DND-41 (cell line): ENCODE data around the gene SERPIND1.
A peak's percentile ranks its signal among the peaks of the same experiment; 100 is the strongest.

ENCODE experiments used
- ATAC-seq: fragments of 200-7000 bp; cut with Tn5 transposase; 3 replicates; pipeline ENCODE4 v1.9.1; 2021; ENCODE audit warnings: low read depth; ENCODE audit not compliant: insufficient read depth
- DNase-seq: peaks from one replicate; pipeline ENCODE4 v3.0.0-alpha.2; 2020
- H2AFZ ChIP-seq: 2 replicates; pipeline ENCODE4 v1.6.0; 2012; ENCODE audit warnings: low read depth, low read length
- H3K27ac ChIP-seq: 2 replicates; pipeline ENCODE4 v1.5.1; 2012; ENCODE audit warnings: low read length, inconsistent platforms
- H3K27me3 ChIP-seq: fragments of 200-600 bp; sonication (generic); 2 replicates; pipeline ENCODE4 v1.6.0; 2012; ENCODE audit warnings: low read length, mild to moderate bottlenecking, inconsistent platforms; ENCODE audit not compliant: insufficient read depth, poor library complexity
- H3K36me3 ChIP-seq: 2 replicates; pipeline ENCODE4 v1.5.1; 2012; ENCODE audit warnings: low read length, inconsistent platforms; ENCODE audit not compliant: insufficient read depth
- H3K4me1 ChIP-seq: 2 replicates; pipeline ENCODE4 v1.5.1; 2012; ENCODE audit warnings: mild to moderate bottlenecking, low read length; ENCODE audit not compliant: insufficient read depth
- H3K4me2 ChIP-seq: 2 replicates; pipeline ENCODE4 v1.6.0; 2012; ENCODE audit warnings: mild to moderate bottlenecking, moderate library complexity, low read length, inconsistent platforms; ENCODE audit not compliant: insufficient read depth
- H3K4me3 ChIP-seq, 2 experiments: fragments of 200-600 bp in 1 of 2; shearing (Covaris generic) in 1 of 2; 2 replicates each; pipeline ENCODE4 v1.5.1; 2012 to 2016; ENCODE audit warnings: inconsistent platforms in 2 of 2, low read length in 2 of 2, mild to moderate bottlenecking in 2 of 2, low read depth in 1 of 2, moderate library complexity in 1 of 2
- H3K79me2 ChIP-seq: 2 replicates; pipeline ENCODE4 v1.6.0; 2012; ENCODE audit warnings: low read length, inconsistent platforms; ENCODE audit not compliant: insufficient read depth
- H3K9ac ChIP-seq: 2 replicates; pipeline ENCODE4 v1.6.0; 2012; ENCODE audit warnings: low read depth, mild to moderate bottlenecking, inconsistent platforms, low read length, moderate library complexity
- H3K9me3 ChIP-seq: 2 replicates; pipeline ENCODE4 v1.5.1; 2012; ENCODE audit warnings: low read length, moderate library complexity, mild to moderate bottlenecking, inconsistent platforms; ENCODE audit not compliant: insufficient read depth, severe bottlenecking
- H4K20me1 ChIP-seq: 2 replicates; pipeline ENCODE4 v1.6.0; 2012; ENCODE audit warnings: low read length; ENCODE audit not compliant: insufficient read depth
- EZH2 ChIP-seq: IDR thresholded peaks from 3 replicates; pipeline ENCODE4 v1.6.1; 2012; ENCODE audit warnings: borderline replicate concordance, low read depth, mild to moderate bottlenecking, moderate library complexity, low read length, inconsistent platforms; ENCODE audit not compliant: severe bottlenecking
- TF ChIP-seq, protein P1 (sequence below): IDR thresholded peaks from 2 replicates; pipeline ENCODE4 v1.5.1; 2012; ENCODE audit warnings: borderline replicate concordance, low read length, moderate library complexity, mild to moderate bottlenecking; ENCODE audit not compliant: poor library complexity, severe bottlenecking; ENCODE audit errors: extremely low read depth

Gene SERPIND1

DNA sequence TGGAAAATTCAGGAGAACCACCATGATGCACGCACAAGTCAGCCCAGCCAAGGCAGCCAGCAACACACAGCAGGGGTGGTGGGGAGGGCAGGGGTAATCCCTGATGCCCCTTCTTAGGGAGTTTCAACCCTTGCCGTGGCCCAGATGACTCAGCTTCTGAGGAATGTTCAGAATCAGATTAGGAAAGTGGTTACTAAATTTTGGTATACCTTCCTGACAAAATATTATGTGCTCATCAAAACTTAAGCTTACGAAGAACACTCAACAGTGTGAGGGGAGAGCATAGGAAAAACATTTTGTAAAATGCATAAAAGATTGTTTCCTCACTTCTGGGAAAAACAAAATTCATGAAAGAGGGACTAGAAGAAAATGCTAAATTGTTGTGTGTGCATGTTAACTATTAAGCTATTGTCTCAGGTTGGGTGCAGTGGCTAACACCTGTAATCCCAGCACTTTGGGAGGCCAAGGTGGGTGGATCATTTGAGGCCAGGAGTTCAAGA, 32.1 kb downstream of the SERPIND1 start:
- Histone ChIP-seq H3K4me2 (no peak overlapping the region), H3K4me1 (no peaks in the 10 kb centered on the region), H3K9ac (no peak overlapping the region), H4K20me1 (no peaks in the 10 kb centered on the region; the same call in 1 of the 2 replicates), H3K4me3 (no peak overlapping the region), H3K79me2 (no peaks in the 10 kb centered on the region), H3K27ac (no peak overlapping the region), H2AFZ (no peak overlapping the region), H3K9me3 (no peaks in the 10 kb centered on the region), H3K36me3 (peaks cover 92% of the 10 kb centered on the region), H3K27me3 (no peaks in the 10 kb centered on the region)
- no peak for ATAC-seq
- no peak for DNase-seq
- no peak for TF ChIP-seq EZH2
- TF ChIP-seq, protein P1, sequence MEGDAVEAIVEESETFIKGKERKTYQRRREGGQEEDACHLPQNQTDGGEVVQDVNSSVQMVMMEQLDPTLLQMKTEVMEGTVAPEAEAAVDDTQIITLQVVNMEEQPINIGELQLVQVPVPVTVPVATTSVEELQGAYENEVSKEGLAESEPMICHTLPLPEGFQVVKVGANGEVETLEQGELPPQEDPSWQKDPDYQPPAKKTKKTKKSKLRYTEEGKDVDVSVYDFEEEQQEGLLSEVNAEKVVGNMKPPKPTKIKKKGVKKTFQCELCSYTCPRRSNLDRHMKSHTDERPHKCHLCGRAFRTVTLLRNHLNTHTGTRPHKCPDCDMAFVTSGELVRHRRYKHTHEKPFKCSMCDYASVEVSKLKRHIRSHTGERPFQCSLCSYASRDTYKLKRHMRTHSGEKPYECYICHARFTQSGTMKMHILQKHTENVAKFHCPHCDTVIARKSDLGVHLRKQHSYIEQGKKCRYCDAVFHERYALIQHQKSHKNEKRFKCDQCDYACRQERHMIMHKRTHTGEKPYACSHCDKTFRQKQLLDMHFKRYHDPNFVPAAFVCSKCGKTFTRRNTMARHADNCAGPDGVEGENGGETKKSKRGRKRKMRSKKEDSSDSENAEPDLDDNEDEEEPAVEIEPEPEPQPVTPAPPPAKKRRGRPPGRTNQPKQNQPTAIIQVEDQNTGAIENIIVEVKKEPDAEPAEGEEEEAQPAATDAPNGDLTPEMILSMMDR: no peak

DNA sequence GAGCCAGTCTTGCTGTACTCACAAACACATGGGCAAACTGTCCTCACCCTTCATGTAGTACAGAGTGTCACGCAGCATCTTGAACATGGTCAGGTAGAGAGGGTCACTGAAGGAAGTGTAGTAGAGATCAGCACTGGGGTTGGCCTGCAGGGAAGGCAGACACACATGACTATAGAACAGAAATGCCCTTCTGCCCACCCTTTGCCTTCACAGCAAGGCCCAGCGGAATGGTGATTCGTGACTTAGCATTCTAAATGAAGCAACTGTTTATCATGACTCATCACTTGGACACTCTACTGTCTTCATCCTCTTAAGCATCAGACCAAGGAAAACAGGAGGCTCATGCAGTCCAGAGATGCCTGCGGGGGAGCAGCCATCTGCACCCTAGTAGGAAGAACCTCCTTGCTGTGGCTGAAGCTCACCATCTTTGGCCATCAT, 33.4 kb downstream of the SERPIND1 start:
- H3K36me3 ChIP-seq: peaks cover 91% of the 10 kb centered on the region
- H3K4me3 ChIP-seq: no peak overlapping the region
- H3K79me2 ChIP-seq: no peaks in the 10 kb centered on the region
- no peaks in the 10 kb centered on the region for H3K4me1 ChIP-seq
- H2AFZ ChIP-seq: no peak overlapping the region
- no peaks in the 10 kb centered on the region for H3K27me3 ChIP-seq
- no peak for DNase-seq
- H3K9ac ChIP-seq: no peak overlapping the region
- H3K4me2 ChIP-seq: no peak overlapping the region
- H3K9me3 ChIP-seq: no peaks in the 10 kb centered on the region
- TF ChIP-seq, protein P1: no peak
- no peak for TF ChIP-seq EZH2
- H3K27ac ChIP-seq: no peak overlapping the region
- no peaks in the 10 kb centered on the region; the same call in 1 of the 2 replicates for H4K20me1 ChIP-seq
- no peak for ATAC-seq

DNA sequence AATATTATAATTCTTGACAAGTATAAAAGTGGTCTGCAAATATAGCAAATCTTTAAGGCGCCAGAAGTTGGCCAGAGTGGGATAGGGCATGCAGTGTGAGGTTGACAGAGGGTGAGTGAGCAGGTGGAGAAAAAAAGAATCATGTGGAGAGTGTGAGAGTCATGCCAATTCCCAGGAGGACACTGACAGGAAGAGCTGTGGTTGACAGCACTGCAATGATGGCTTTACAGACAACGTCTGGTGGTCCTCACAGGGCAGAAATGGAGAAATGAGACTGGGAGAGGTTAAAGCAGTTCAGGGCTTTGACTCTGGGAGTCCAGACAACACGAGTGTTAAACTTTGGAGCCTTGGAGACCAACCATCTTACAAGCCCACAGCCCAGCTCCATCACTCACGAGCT, 34.9 kb downstream of the SERPIND1 start:
- DNase-seq (no peak), ATAC-seq (0 out of 3 replicates have a peak, but pooled peaks have one; percentile 27)
- H2AFZ ChIP-seq: no peak overlapping the region
- no peak overlapping the region for H3K9ac ChIP-seq
- H4K20me1 ChIP-seq: no peaks in the 10 kb centered on the region; the same call in 1 of the 2 replicates
- no peaks in the 10 kb centered on the region for H3K9me3 ChIP-seq
- no peaks in the 10 kb centered on the region for H3K79me2 ChIP-seq
- H3K4me3 ChIP-seq: no peak overlapping the region
- H3K4me1 ChIP-seq: no peaks in the 10 kb centered on the region
- H3K4me2 ChIP-seq: no peak overlapping the region
- peaks cover 90% of the 10 kb centered on the region for H3K36me3 ChIP-seq
- TF ChIP-seq, protein P1: no peak
- no peak for TF ChIP-seq EZH2
- H3K27me3 ChIP-seq: no peaks in the 10 kb centered on the region
- H3K27ac ChIP-seq: no peak overlapping the region
